ENCODE measurements around the gene SUGCT. TPM values are rescaled to one million over a fixed set of nuclear protein-coding genes. Genes with fewer than 3 reads are reported as not detected.

The SUGCT gene
- total and polyA plus RNA-seq, 12 donors: 8.4 to 96.4 (median 25.5) TPM

GRCh38 chr7:40329601-40330153 is 194.9 kb downstream of the SUGCT start:
- Histone ChIP-seq H3K9me3 (replicated peaks in 1 of 3) (no peaks in the 10 kb centered on the region), H3K36me3 (replicated peaks in 1 of 2) (no peaks in the 10 kb centered on the region), H3K4me3 (no peak overlapping the region), H3K27ac (no peak overlapping the region), H3K4me1 (replicated peaks in 1 of 2) (no peaks in the 10 kb centered on the region), H3K27me3 (no peaks in the 10 kb centered on the region)
- no peak for TF ChIP-seq POLR2A (IDR thresholded peaks at IDR 0.05)
- TF ChIP-seq CTCF (IDR thresholded peaks at IDR 0.05): peak; percentile 64 to 85 (median 76)
- WGBS, 4 donors: 47 to 61% (median 57%) methylated on average over 1 of the region's 1 CpG
- no peak for DNase-seq
- intact Hi-C loops (cut with DNase I): loop anchor here (10.0 kb wide), 2 partner anchors 275 to 1395 kb away; no protein-coding TSS in a partner anchor

GRCh38 chr7:40330408-40330807 is 195.6 kb downstream of the SUGCT start:
- intact Hi-C loops (cut with DNase I): loop anchor here in 1 of 2 donors (10.0 kb wide), 1 partner anchor 274 kb away; no protein-coding TSS in a partner anchor
- TF ChIP-seq CTCF (IDR thresholded peaks at IDR 0.05) (no peak), POLR2A (IDR thresholded peaks at IDR 0.05) (no peak)
- no peak overlapping the region for H3K4me3 ChIP-seq
- H3K27me3 ChIP-seq: no peaks in the 10 kb centered on the region
- no peak overlapping the region for H3K27ac ChIP-seq
- WGBS, 4 donors: 84 to 90% (median 85%) methylated on average over 5 of the region's 5 CpGs
- no peak for DNase-seq
- H3K9me3 ChIP-seq (replicated peaks in 1 of 3): no peaks in the 10 kb centered on the region
- no peaks in the 10 kb centered on the region for H3K4me1 ChIP-seq (replicated peaks in 1 of 2)
- H3K36me3 ChIP-seq (replicated peaks in 1 of 2): no peaks in the 10 kb centered on the region

GRCh38 chr7:40331915-40332314 is 197.1 kb downstream of the SUGCT start:
- no peak overlapping the region for H3K4me3 ChIP-seq
- H3K9me3 ChIP-seq (replicated peaks in 1 of 3): no peaks in the 10 kb centered on the region
- intact Hi-C loops (cut with DNase I): loop anchor here in 1 of 2 donors (10.0 kb wide), 1 partner anchor 273 kb away; no protein-coding TSS in a partner anchor
- WGBS, 4 donors: 0 to 53% (median 26%) methylated on average over 1 of the region's 1 CpG
- no peak for DNase-seq
- no peak overlapping the region for H3K27ac ChIP-seq
- TF ChIP-seq CTCF (IDR thresholded peaks at IDR 0.05) (no peak), POLR2A (IDR thresholded peaks at IDR 0.05) (no peak)
- no peaks in the 10 kb centered on the region for H3K27me3 ChIP-seq
- H3K4me1 ChIP-seq (replicated peaks in 1 of 2): no peaks in the 10 kb centered on the region
- no peaks in the 10 kb centered on the region for H3K36me3 ChIP-seq (replicated peaks in 1 of 2)

- H3K36me3 ChIP-seq (replicated peaks in 1 of 2): no peaks in the 10 kb centered on the region
- intact Hi-C loops (cut with DNase I): loop anchor here in 1 of 2 donors (10.0 kb wide), 1 partner anchor 272 kb away; no protein-coding TSS in a partner anchor
Measured at GRCh38 chr7:40332516-40332915, 197.7 kb downstream of the SUGCT start.

More at GRCh38 chr7:40332516-40332915, 197.7 kb downstream of the SUGCT start:
- H3K4me3 ChIP-seq: no peak overlapping the region
- H3K27me3 ChIP-seq: no peaks in the 10 kb centered on the region
- no peak for TF ChIP-seq POLR2A (IDR thresholded peaks at IDR 0.05)
- TF ChIP-seq CTCF (IDR thresholded peaks at IDR 0.05): no peak
- DNase-seq: no peak
- H3K4me1 ChIP-seq (replicated peaks in 1 of 2): no peaks in the 10 kb centered on the region
- no peak overlapping the region for H3K27ac ChIP-seq
- no peaks in the 10 kb centered on the region for H3K9me3 ChIP-seq (replicated peaks in 1 of 3)
